HT-29 (cell line): Measurements from ENCODE around the gene LILRB5. TPM values are rescaled to one million over a fixed set of nuclear protein-coding genes. Genes with fewer than 3 reads are reported as not detected.
"Not testable (repeated sequence)": the region's sequence is repeated elsewhere in the genome, so short reads cannot be mapped to it uniquely, and the experiment has no call there.

Experiments
- DNase-seq: peaks from one replicate; pipeline ENCODE4 v3.0.0-alpha.2; 2015; ENCODE audit warnings: low spot score
- total RNA-seq: library from RNA; depleted of rRNA; stranded (reverse); fragments of >200 nt; shearing (Covaris generic); gene quantifications from 2 replicates; pipeline ENCODE4 v1.2.3, GENCODE V29; 2014; rRNA removed

Gene LILRB5
- 0.08 TPM in 1 of 2 replicates, not detected in the other for total RNA-seq

DNA sequence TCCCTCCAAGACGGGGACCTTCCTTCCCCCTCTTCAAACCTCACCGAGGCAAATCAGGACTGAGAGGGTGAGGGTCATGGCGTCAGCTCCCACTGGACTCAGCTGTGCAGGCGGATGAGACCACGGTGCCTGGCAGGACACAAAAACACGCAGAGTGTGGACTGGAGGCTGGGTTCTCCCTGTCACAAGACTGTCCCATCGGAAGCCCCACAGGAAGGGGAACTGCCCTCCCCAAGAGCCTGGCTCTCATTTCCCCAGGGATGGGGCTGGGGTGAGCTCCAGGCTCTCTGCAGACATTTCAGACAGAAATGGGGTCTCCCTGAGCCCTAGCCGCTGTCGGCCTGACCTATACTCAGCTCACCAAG, at the start of gene LILRB5:
LILRB5 (minus strand) TSS at position 158 of the 365 bp plus-strand sequence; CDS start at position 78, 80 bp downstream.
- DNase-seq = no peak

DNA sequence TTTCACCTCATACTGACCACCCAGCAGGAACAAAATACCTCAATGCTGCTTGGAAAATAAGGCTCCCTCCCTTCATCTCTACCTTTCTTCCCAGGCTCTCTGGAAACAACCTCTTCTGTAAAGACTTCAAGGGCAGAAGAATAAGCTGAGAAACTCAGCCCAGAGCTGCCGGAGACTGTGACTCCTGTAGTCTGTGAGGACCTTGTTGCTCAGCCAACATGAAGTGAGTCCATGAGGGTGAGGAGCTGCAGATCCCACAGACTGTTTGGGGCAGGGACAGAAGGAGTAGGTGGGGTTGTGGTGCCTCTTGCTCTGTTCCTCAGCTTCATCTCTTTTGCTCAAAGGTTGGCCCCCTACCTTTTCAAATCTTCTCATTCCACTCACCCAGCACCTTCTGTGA, 48.1 kb upstream of the LILRB5 start:
- no peak for DNase-seq

DNA sequence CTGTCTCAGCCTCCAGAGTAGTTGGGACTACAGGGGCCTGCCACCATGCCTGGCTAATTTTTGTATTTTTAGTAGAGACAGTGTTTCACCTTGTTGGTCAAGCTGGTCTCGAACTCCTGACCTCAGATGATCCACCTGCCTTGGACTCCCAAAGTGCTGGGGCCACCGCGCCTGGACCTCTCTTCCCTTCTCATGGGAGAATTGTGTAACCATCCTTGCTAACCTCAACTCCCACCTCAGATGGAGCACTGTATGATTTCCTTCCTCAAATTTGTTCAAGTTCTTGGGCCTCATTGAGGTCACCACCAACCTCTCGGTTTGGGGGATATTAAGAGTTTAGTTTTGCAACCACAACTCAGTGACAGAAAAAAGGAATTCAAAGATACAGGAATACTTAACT, 45.2 kb upstream of the LILRB5 start:
- no peak for DNase-seq

DNA sequence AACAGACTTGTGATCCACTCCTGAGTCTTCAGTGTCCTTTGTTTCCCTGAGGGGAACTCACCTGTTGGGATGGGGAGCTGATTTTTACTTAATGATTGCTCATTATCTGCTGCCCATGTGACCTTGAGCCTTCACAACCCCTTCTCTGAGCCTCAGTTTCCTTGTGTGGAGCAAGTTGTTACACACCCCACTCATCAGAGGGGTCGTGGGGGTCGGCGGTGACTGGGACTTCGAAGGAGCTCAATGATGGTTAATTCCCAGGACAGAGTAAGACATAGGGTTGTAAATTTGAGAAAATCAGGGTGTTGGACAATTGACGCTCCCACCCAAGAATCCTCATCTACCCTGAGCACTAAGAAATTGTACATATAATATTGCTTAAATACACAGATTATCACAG, 42.4 kb upstream of the LILRB5 start:
- DNase-seq = no peak

- DNase-seq = no peak
These were observed 42.0 kb upstream of the LILRB5 start for GRCh38 chr19:54299126-54299498.

DNA sequence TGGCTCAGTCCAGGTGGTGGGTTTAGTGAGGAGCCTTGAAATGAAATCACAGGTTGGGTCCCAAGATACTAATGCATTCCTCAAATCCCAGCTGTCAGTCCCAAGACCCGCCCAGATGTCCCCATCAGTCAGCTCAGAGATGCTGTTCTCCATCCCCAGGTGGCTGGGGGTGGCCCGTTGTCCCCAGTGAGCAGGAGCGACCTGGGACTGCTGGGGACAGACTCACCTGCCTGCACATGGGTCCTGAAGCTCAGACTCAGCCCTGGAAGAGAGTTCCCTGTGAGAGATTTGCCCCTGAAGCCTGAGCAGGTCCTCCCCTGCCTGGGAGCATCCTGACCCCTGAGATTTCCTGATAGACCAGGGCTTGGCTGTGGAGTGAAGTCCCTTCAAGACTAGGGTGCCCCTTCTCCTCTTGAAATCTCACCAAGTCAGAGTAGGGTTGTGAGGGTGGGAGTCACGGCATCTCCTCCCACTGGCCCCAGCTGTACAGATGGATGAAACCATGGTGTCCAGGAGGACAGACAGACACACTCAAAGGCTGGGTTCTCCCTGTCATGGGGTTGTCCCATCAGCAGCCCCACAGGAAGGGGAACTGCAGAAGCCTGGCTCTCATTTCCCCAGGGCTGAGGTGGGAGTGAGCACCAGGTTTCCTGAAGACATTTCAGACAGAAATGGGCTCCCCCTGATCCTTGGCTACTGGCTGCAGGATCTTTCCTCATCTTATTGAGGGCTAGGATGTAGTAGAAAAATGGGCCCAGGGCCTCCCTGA, 41.5 kb upstream of the LILRB5 start:
- DNase-seq = no peak

GRCh38 chr19:54297759-54298305, 40.8 kb upstream of the LILRB5 start:
- peak; percentile 53 for DNase-seq

DNA sequence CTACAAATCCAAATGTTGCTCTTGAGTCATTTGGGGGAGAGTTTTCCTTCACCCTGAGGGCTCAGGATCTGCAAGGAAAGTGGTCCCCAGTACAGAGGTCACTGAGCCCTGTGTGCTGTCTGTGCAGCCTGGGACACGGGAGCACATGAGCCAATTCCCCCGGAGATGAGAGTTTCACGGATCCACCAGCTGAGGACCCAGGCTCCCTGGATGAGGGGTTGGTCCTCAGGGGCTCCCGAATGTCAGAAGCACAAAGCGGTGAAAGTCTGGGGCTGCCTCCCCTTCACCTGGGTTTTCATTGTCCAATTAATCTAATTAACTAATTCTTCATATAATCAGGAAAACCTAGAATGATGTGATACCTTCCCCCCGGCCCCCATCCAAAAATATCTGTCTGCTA, 37.5 kb upstream of the LILRB5 start:
- no peak for DNase-seq

DNA sequence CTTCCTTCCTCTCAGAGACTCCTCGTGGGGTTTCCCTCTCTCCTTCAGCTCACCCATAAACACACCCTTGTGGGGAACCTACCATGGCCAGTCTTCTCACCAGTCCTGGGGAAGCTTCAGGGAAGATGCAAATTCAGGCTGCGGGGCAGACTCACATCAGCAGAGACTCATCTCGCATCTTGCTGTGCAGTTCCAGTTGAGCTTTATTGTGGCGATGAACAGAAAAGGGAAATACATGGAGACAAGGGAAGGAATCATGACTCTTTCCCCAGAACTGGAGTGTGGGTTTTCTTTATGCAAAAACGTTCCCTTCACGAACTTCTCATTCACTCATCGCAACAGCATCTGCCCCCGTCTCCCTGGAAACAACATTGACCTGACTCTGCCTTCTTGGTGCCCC, 32.1 kb upstream of the LILRB5 start:
- not testable (repeated sequence) for DNase-seq

- DNase-seq = no peak
These were observed 30.4 kb upstream of the LILRB5 start for GRCh38 chr19:54287456-54287855.

DNA sequence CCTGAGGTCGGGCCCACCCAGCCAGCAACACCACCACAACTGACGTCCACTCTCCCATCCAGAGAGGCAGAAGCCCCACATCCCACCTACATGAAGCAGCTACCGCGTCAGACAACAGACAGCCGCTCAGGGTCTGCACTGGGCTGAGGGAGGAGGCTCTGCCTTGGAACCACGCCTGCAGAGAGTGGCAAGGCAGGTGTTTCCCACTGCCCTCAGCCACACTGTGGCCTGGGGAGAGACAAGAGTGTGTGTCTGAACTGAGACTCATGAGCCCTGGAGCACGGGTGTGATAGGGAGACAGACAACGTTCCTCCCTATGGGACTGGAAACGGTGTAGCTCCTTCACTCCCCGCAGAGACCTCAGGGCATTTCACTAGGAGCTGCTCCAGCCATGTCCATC, 29.2 kb upstream of the LILRB5 start:
- DNase-seq = not testable (repeated sequence)

DNA sequence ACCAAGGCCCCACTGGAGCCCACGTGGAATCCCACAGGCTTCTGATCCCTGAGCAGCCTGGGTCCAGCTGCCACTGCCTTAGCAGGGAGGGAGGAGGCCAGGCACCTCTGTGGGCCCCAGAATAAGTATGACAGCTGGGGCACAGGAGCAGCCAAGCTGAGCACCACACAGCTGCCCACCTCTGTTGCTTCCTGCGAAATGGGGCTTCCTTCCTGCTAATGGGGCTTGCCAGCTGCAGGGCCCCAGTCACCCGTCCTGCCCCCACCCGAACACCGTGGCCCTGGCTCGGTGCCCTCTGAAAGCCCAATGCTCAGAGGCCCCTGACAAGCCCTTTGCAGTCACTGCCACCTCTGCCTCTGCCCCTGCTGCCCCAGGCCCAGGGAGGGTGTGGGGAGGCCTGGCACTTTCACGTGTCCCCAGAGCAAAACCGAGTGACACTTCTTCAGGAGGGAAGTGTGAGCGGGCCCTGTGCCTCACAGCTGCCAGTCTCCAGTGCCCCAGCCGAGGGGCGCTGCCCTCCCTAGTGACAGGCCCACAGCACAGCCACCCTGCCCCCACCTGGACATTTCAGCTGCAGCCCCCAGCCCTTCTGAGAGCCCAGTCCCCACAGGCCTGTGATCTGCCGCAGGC, 28.5 kb upstream of the LILRB5 start:
- not testable (repeated sequence) for DNase-seq

- DNase-seq = no peak
These were observed 25.8 kb upstream of the LILRB5 start for GRCh38 chr19:54282686-54283470.

DNA sequence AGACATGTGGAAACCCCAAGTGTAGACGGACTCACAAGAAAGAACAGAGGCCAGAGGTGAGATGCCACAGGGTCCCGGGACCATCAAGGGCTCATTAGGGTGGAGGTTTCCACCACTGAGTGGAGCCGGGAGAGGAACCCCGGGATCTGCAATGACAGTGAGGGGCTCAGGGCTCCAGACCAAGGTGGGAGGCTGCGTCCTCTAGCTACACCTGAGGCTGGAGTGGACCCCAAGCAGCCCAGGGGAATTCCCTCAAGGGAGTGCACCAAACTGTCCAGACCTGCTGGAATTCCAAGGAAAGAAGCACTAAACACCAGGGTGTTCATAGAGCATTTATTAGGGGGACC, 24.6 kb upstream of the LILRB5 start:
- not testable (repeated sequence) for DNase-seq

DNA sequence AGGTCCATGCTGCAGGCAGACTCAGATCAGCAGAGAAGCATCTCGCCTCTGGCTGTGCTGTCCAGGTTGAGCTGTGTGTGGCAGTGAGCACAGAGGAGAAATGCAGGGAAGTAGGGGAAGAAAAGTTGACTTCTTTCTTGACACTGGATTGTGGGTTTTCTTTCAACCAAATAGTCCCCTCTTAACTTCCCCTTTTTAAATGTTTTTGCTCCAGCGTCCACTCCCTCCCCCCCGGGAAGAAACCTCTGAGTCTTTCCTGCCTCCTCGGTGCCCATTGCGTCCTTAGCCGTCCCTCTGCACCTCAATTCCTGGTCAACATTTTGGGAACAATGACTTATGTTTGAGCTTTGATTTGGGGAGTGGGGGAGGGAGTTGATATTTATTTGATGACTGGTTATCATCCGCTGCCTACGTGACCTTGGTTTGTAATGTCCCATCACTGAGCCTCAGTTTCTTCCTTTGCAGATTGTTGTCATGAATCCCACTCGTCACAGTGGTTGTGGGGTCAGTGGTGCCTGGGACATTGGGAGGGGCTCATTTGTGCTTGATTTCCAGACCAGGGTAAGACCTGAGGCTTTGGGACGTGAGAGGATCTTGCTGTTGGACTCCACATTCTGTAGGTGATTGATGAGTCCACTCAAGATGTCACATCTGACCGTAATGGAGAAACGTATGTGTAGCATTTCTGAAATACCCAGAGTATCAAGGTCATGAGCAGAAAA, 24.1 kb upstream of the LILRB5 start, which contains the start of gene LILRB2:
LILRB2 (minus strand) TSS at position 104 of the 722 bp plus-strand sequence. CDS start 614 bp downstream, outside the sequence.
- DNase-seq = no peak

- DNase-seq = not testable (repeated sequence)
These were observed 23.4 kb upstream of the LILRB5 start for GRCh38 chr19:54280441-54280840.

DNA sequence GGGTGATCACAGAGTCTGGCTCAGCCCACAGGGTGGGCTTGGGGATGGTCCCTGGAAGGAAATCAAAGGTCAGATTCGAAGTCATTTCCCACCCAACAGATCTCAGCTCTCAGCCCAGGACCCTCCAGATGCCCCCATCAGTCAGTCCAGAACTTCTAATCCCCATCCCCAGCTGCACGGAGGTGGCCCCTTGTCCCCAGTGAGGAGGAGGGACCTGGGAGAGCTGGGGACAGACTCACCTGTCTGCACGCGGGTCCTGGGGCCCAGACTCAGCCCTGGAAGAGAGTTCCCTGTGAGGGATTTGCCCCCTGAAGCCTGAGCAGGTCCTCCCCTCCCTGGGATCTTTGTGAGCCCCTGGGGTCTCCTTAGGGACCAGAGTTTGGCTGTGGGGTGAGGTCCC, 23.0 kb upstream of the LILRB5 start:
- not testable (repeated sequence) for DNase-seq

- no peak for DNase-seq
These were observed 22.4 kb upstream of the LILRB5 start for GRCh38 chr19:54279406-54279962.

GRCh38 chr19:54278571-54279195, 21.6 kb upstream of the LILRB5 start:
- DNase-seq = not testable (repeated sequence)

- not testable (repeated sequence) for DNase-seq
These were observed 21.0 kb upstream of the LILRB5 start for GRCh38 chr19:54278056-54278455.
